ENCODE data around the gene HMGN1. TPM values are rescaled to one million over a fixed set of nuclear protein-coding genes. Genes with fewer than 3 reads are reported as not detected.

The HMGN1 gene
- polyA plus RNA-seq, 12 donors: 207 to 511 (median 342) TPM; not detected in 1

DNA sequence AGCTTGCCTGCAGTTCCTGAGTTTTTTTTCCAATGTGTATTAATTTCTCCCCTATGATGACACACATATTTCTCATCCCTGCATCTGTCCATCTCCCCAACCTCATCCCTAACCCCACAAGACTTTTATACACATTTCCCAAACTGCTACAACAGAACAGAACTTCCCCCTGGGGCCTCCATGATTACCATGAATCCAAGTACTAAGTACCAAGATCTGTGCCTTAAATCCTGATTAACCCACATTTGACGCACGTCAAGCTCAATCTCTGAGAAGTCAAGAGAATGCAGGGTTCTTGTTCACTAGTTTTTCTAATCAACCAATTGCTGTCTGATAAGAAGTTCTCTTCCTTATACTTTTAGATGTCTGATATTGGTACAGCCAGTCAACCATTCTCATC is 9.7 kb downstream of the HMGN1 start:
- no peak for DNase-seq

DNA sequence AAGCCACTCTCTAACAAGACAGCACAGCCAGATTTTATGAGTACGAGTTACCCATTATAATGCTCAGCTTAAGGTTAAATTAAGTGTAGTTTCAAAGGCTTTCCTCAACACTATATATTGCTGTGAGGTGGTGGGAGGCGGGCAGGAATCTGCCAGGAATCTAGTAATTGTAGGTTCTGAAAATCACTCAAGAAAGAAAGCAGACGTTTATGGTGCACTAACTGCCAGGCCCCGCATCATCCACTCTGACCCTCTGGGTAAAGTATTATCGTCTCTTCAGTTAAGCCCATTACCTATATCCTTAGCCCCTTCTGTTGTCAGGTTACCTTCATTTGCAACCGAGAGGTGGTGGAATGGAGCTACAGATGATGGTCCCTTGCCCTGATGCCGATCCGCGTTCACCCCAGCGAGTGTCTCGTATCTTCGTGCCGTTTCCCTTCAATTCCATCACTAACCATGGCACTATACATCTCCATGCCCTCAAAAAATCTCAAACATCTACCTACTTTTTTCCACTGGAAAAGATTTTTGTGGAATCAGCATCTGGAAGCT is 12.4 kb downstream of the HMGN1 start:
- DNase-seq: no peak

GRCh38 chr21:39334611-39335010 is 14.3 kb downstream of the HMGN1 start:
- DNase-seq: no peak

- DNase-seq: no peak
Measured at GRCh38 chr21:39332175-39332574, 16.7 kb downstream of the HMGN1 start.

GRCh38 chr21:39330001-39330400 is 18.9 kb downstream of the HMGN1 start:
- no peak for DNase-seq

- no peak for DNase-seq
Measured at GRCh38 chr21:39327727-39328126, 21.2 kb downstream of the HMGN1 start.

DNA sequence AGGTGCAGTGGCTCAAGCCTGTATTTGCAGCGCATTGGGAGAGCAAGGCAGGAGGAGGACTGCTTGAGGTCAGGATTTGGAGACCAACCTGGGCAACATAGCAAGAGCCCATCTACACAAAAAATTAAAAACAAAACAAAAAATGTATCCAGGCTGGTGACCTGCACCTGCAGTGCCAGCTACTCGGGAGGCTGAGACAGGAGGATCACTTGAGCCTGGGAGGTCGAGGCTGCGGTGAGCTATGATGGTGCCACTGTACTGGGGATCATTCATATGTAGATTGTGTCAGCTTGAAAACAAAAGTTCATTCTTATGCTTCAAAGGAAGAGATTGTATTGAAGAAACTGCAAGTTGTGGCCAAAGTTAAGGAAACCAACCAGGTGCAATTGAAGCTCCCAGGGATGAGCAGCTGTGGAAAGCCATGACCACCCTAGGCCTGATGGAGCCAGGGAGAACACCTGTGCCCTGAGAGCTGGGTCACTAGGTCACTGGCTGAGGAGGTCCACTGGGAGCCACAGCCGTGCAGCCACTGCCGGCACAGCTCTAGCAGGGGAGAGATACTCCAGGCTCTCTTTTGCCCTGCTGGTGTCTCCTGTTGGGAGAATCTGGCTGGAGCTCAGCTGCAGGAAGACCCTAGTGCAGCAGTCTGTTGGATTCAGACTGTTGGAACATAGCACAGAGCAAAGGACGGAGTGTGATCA is 22.1 kb downstream of the HMGN1 start:
- DNase-seq: no peak

DNA sequence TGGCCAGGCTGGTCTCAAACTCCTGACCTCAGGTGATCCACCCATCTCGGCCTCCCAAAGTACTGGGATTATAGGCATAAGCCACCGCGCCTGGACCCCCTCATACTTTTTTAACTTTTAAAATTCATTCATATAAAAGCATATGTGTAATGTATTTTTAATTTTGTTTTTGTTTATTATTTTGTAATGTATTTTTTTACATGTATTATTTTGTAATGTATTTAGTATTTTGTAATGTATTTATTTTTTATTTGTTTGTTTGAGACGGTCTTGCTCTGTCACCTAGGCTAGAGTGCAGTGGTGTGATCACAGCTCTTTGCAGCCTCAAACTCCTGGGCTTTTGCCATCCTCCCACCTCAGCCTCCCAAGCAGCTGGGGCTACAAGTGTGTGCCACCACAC is 23.4 kb downstream of the HMGN1 start:
- no peak for DNase-seq

GRCh38 chr21:39321424-39321823 is 27.5 kb downstream of the HMGN1 start:
- no peak for DNase-seq

GRCh38 chr21:39319814-39320332 is 29.0 kb downstream of the HMGN1 start:
- DNase-seq: no peak

DNA sequence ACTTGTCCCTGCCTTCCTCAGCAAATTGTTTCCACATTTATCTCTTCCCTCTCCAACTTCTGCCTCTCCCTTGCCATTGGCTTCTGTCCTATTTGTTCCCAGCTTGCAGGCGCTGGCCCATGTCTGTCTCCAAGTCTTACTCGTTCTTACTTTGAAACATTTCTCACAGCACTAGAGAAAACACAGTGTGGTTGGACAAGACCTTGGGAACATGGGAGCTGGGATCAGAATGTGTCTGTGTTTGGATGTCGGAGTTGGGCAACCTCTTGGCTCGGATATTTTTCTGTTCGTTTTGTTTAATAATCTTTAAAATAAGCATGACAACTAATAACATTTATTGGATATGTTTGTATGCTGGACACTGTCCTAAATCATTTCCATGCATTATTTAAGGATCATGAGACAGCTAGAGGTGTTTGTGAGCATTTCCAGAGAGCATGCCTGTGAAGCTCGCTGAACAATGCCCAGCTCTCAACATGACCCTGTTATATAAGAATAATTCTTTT is 29.6 kb downstream of the HMGN1 start:
- DNase-seq: peak; percentile 52

DNA sequence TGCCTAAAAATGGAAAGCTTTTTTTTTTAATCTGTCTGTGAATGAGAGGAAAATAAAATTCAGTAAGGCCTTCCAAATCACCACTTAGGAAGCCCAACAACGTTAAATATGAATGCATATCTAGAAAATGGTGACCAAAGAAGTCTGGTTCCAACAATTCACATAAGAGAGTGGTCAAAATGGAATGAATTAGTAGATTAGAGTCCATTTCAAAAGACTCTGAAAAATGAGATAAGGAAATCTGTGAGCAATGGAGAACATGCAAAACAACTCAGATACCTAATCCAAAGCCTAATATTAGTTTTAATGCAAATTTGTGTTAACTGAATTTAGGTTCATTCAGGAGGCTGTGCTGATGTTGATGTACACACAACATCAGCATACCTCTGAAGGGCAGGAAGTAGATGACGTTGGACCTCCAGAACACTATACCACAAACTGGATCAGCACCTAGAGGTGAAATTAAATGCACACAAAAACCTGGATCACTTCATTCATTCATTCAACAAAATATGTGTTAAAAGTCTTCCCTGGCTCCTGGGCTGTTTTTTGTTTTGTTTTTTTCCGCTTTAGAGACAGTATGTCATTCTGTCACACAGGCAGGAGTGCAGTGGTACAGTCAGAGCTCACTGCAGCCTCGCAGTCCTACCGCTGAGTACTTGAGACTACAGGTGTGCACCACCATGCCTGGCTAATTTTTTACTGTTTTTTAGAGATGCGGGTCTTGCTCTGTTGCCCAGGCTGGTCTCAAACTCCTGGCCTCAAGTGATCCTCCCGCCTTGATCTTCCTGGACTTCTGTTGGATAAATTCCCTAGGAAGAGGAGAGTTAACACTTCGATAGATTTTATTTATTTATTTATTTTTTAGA is 30.6 kb downstream of the HMGN1 start:
- no peak for DNase-seq

GRCh38 chr21:39317134-39318090 is 31.5 kb downstream of the HMGN1 start:
- no peak for DNase-seq

DNA sequence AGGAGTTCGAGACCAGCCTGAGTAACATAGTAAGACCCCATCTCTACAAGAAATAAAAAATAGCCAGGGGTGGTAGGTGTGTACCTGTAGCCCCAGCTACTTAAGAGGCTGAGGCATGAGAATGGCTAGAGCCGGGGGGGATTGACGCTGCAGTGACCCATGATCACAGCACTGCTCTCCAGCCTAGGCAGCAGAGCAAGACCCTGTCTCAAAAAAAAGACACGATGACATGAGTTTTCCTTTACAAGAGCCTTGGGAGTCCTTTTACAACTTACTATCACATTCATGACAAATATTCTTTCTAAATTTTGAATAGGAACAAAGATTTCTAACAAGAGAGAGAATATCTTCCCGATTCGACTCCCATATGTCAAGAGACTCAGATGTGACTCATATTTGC is 32.2 kb downstream of the HMGN1 start:
- DNase-seq: no peak

- DNase-seq: no peak
Measured at GRCh38 chr21:39315603-39316445, 33.1 kb downstream of the HMGN1 start.

- peak; percentile 76 for DNase-seq
Measured at GRCh38 chr21:39314143-39315027, 34.5 kb downstream of the HMGN1 start.

- DNase-seq: peak; percentile 91
Measured at GRCh38 chr21:39313571-39314142, 35.2 kb downstream of the HMGN1 start, which contains the start of gene BRWD1. TSS of gene BRWD1 (minus strand) at chr21:39313632. CDS start at chr21:39313491, 141 bp downstream.

GRCh38 chr21:39313042-39313570 is 35.8 kb downstream of the HMGN1 start:
- peak; percentile 17 for DNase-seq
